ENCODE measurements around the gene USP9X. TPM values are rescaled to one million over a fixed set of nuclear protein-coding genes. Genes with fewer than 3 reads are reported as not detected.

Gene USP9X
- total RNA-seq, 4 donors from 2014 or later: 54.9 to 154 (median 98.0) TPM

GRCh38 chrX:41234962-41235361 lies 149.7 kb downstream of the USP9X start:
- H3K27ac ChIP-seq: no peak overlapping the region
- no peaks in the 10 kb centered on the region for H3K36me3 ChIP-seq
- TF ChIP-seq POLR2AphosphoS5 (IDR thresholded peaks at IDR 0.05) (no peak), POLR2A (IDR thresholded peaks at IDR 0.05) (no peak), CTCF (IDR thresholded peaks at IDR 0.05) (no peak), EP300 (IDR thresholded peaks at IDR 0.05; ENCODE audit: low read depth) (no peak)
- in situ Hi-C loops (cut with MboI; ENCODE audit: low pct_ligation_motif_present in 1 of 4, low pct_unique_long_range_greater_than_20kb in 1 of 4, low sequenced_read_pairs in 3 of 4) (no loop called here), intact Hi-C loops (cut with DNase I; ENCODE audit: low total_unique reads) (no loop called here)
- no peaks in the 10 kb centered on the region for H3K9me3 ChIP-seq
- H3K4me3 ChIP-seq: no peak overlapping the region
- no peaks in the 10 kb centered on the region for H3K27me3 ChIP-seq
- H3K4me1 ChIP-seq: no peaks in the 10 kb centered on the region
- WGBS, 2 donors (ENCODE audit: low coverage in 1 of 2): 38 to 62% methylated on average over 2 of the region's 2 CpGs
- DNase-seq: no peak

GRCh38 chrX:41236629-41237028 lies 151.4 kb downstream of the USP9X start:
- no peaks in the 10 kb centered on the region for H3K27me3 ChIP-seq
- H3K9me3 ChIP-seq: no peaks in the 10 kb centered on the region
- in situ Hi-C loops (cut with MboI; ENCODE audit: low pct_ligation_motif_present in 1 of 4, low pct_unique_long_range_greater_than_20kb in 1 of 4, low sequenced_read_pairs in 3 of 4): no loop called here
- H3K4me3 ChIP-seq: no peak overlapping the region
- intact Hi-C loops (cut with DNase I; ENCODE audit: low total_unique reads): no loop called here
- H3K27ac ChIP-seq: no peak overlapping the region
- no peaks in the 10 kb centered on the region for H3K36me3 ChIP-seq
- no peaks in the 10 kb centered on the region for H3K4me1 ChIP-seq
- TF ChIP-seq POLR2A (IDR thresholded peaks at IDR 0.05): no peak
- no peak for TF ChIP-seq CTCF (IDR thresholded peaks at IDR 0.05)
- TF ChIP-seq POLR2AphosphoS5 (IDR thresholded peaks at IDR 0.05): no peak
- TF ChIP-seq EP300 (IDR thresholded peaks at IDR 0.05; ENCODE audit: low read depth): no peak
- DNase-seq: no peak

GRCh38 chrX:41240509-41240908 lies 155.3 kb downstream of the USP9X start:
- H3K36me3 ChIP-seq: no peaks in the 10 kb centered on the region
- H3K4me1 ChIP-seq: no peaks in the 10 kb centered on the region
- H3K27me3 ChIP-seq: no peaks in the 10 kb centered on the region
- H3K9me3 ChIP-seq: no peaks in the 10 kb centered on the region
- DNase-seq: no peak
- WGBS, 2 donors (ENCODE audit: low coverage in 1 of 2): 51 to 61% methylated on average over 2 to 3 of the region's 3 CpGs
- in situ Hi-C loops (cut with MboI; ENCODE audit: low pct_ligation_motif_present in 1 of 4, low pct_unique_long_range_greater_than_20kb in 1 of 4, low sequenced_read_pairs in 3 of 4) (no loop called here), intact Hi-C loops (cut with DNase I; ENCODE audit: low total_unique reads) (no loop called here)
- TF ChIP-seq CTCF (IDR thresholded peaks at IDR 0.05) (no peak), POLR2A (IDR thresholded peaks at IDR 0.05) (no peak), POLR2AphosphoS5 (IDR thresholded peaks at IDR 0.05) (no peak), EP300 (IDR thresholded peaks at IDR 0.05; ENCODE audit: low read depth) (no peak)
- no peak overlapping the region for H3K4me3 ChIP-seq
- H3K27ac ChIP-seq: no peak overlapping the region

- no peaks in the 10 kb centered on the region for H3K4me1 ChIP-seq
- H3K36me3 ChIP-seq: no peaks in the 10 kb centered on the region
- no peaks in the 10 kb centered on the region for H3K27me3 ChIP-seq
- whole genome bisulfite sequencing, 2 donors (ENCODE audit: low coverage in 1 of 2): 74 to 90% methylated on average over 3 to 11 of the region's 11 CpGs
- intact Hi-C loops (cut with DNase I; ENCODE audit: low total_unique reads) (no loop called here), in situ Hi-C loops (cut with MboI; ENCODE audit: low pct_ligation_motif_present in 1 of 4, low pct_unique_long_range_greater_than_20kb in 1 of 4, low sequenced_read_pairs in 3 of 4) (no loop called here)
- no peaks in the 10 kb centered on the region for H3K9me3 ChIP-seq
- H3K4me3 ChIP-seq: no peak overlapping the region
- no peak overlapping the region for H3K27ac ChIP-seq
- no peak for DNase-seq
- TF ChIP-seq EP300 (IDR thresholded peaks at IDR 0.05; ENCODE audit: low read depth) (no peak), POLR2A (IDR thresholded peaks at IDR 0.05) (no peak), CTCF (IDR thresholded peaks at IDR 0.05) (no peak), POLR2AphosphoS5 (IDR thresholded peaks at IDR 0.05) (no peak)
Observed at GRCh38 chrX:41241962-41242361, 156.7 kb downstream of the USP9X start.

Data from transverse colon (tissue), 4 donors.